Left lung (tissue), 10 donors: ENCODE measurements around the gene GNG2. TPM values are rescaled to one million over a fixed set of nuclear protein-coding genes. Genes with fewer than 3 reads are reported as not detected.

Experiments
- ATAC-seq: fragments of 200-7000 bp; cut with Tn5 transposase; one replicate; pipeline ENCODE4 v1.9.1; 2020; ENCODE audit warnings: moderate library complexity
- DNase-seq, 4 donors: peaks; one replicate each; pipeline ENCODE4 v3.0.0-alpha.2; 2013 to 2020
- H3K27ac ChIP-seq, 2 donors: fragments of 200-600 bp; sonication (generic) in 1 of 2; one replicate each; pipeline versions ENCODE4 v1.5.0 to v1.8.0; 2020 to 2021
- H3K27me3 ChIP-seq, 2 donors: fragments of 200-600 bp; sonication (generic) in 1 of 2; one replicate each; pipeline versions ENCODE4 v1.5.0 to v1.8.0; 2020 to 2021
- H3K36me3 ChIP-seq, 2 donors: fragments of 200-600 bp; sonication (generic) in 1 of 2; one replicate each; pipeline versions ENCODE4 v1.5.0 to v1.8.0; 2020 to 2021
- H3K4me1 ChIP-seq, 2 donors: fragments of 200-600 bp; one replicate each; pipeline ENCODE4 v1.8.0; 2021
- H3K4me3 ChIP-seq, 2 donors: fragments of 200-600 bp; sonication (generic) in 1 of 2; one replicate each; pipeline versions ENCODE4 v1.5.0 to v1.8.0; 2020 to 2021; ENCODE audit warnings: mild to moderate bottlenecking in 1 of 2
- H3K9me3 ChIP-seq, 2 donors: fragments of 200-600 bp; sonication (generic) in 1 of 2; one replicate each; pipeline versions ENCODE4 v1.5.0 to v1.8.0; 2020 to 2021
- intact Hi-C, 2 donors: fragments of 100-400 bp; cut with DNase I; formaldehyde crosslinking; loops; one replicate each; pipeline versions ENCODE4 v1.11.2 to v1.14.2; 2022
- polyA plus RNA-seq, 6 donors: library from polyadenylated mRNA; unstranded; fragments of 120-200 nt; gene quantifications; one replicate each; pipeline ENCODE4 v1.2.1, GENCODE V29; 2013; ENCODE audit not compliant: insufficient read length in 6 of 6
- total RNA-seq, 2 donors: library from RNA; stranded (reverse); fragmentation: NEBNext Ultra II Directional; extraction: Animal tissue kit (Norgen Biotek cat#: 25700); gene quantifications; one replicate each; pipeline ENCODE4 v1.2.1, GENCODE V29; 2021
- TF ChIP-seq, protein P1 (sequence below), 2 donors: fragments of 200-600 bp; sonication (generic) in 1 of 2; IDR thresholded peaks; one replicate each; pipeline versions ENCODE4 v1.5.0 to v1.8.0; 2021; ENCODE audit warnings: antibody characterized with exemption in 2 of 2
- donor health status: DM: no; HTN: yes; CAD: no.
- donor health status: DM: no; HTN: no; CAD: no.

GNG2 gene
- total and polyA plus RNA-seq, 8 donors: 24.3 to 101 (median 84.7) TPM

- intact Hi-C loops: no loop called here
- Histone ChIP-seq H3K4me3 (no peak overlapping the region), H3K4me1 (peaks cover 0 to 30% of the 10 kb centered on the region in 2 donors), H3K27me3 (no peaks in the 10 kb centered on the region), H3K36me3 (no peaks in the 10 kb centered on the region), H3K27ac (no peak overlapping the region), H3K9me3 (no peaks in the 10 kb centered on the region)
- ATAC-seq (no peak), DNase-seq (no peak)
- TF ChIP-seq, protein P1, sequence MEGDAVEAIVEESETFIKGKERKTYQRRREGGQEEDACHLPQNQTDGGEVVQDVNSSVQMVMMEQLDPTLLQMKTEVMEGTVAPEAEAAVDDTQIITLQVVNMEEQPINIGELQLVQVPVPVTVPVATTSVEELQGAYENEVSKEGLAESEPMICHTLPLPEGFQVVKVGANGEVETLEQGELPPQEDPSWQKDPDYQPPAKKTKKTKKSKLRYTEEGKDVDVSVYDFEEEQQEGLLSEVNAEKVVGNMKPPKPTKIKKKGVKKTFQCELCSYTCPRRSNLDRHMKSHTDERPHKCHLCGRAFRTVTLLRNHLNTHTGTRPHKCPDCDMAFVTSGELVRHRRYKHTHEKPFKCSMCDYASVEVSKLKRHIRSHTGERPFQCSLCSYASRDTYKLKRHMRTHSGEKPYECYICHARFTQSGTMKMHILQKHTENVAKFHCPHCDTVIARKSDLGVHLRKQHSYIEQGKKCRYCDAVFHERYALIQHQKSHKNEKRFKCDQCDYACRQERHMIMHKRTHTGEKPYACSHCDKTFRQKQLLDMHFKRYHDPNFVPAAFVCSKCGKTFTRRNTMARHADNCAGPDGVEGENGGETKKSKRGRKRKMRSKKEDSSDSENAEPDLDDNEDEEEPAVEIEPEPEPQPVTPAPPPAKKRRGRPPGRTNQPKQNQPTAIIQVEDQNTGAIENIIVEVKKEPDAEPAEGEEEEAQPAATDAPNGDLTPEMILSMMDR (IDR thresholded peaks at IDR 0.05): no peak
Observed at GRCh38 chr14:51850651-51851050, 9.8 kb upstream of the GNG2 start.

GRCh38 chr14:51852541-51852940 lies 7.9 kb upstream of the GNG2 start:
- no peak for ATAC-seq
- peaks cover 0 to 25% of the 10 kb centered on the region in 2 donors for H3K4me1 ChIP-seq
- intact Hi-C loops: no loop called here
- TF ChIP-seq, protein P1 (IDR thresholded peaks at IDR 0.05): no peak
- H3K4me3 ChIP-seq: no peak overlapping the region
- DNase-seq: no peak
- H3K27me3 ChIP-seq: no peaks in the 10 kb centered on the region
- H3K36me3 ChIP-seq: no peaks in the 10 kb centered on the region
- no peaks in the 10 kb centered on the region for H3K9me3 ChIP-seq
- H3K27ac ChIP-seq: no peak overlapping the region

GRCh38 chr14:51855234-51855633 lies 5.2 kb upstream of the GNG2 start:
- Histone ChIP-seq H3K36me3 (no peaks in the 10 kb centered on the region), H3K27me3 (no peaks in the 10 kb centered on the region), H3K9me3 (no peaks in the 10 kb centered on the region), H3K4me3 (no peak overlapping the region), H3K4me1 (peaks cover 0 to 30% of the 10 kb centered on the region in 2 donors), H3K27ac (no peak overlapping the region)
- DNase-seq: no peak
- TF ChIP-seq, protein P1 (IDR thresholded peaks at IDR 0.05): no peak
- ATAC-seq: peak; percentile 24
- intact Hi-C loops: no loop called here

GRCh38 chr14:51856792-51857296 lies 3.6 kb upstream of the GNG2 start:
- Histone ChIP-seq H3K27ac (no peak overlapping the region), H3K4me1 (peaks cover 0 to 44% of the 10 kb centered on the region in 2 donors), H3K4me3 (no peak overlapping the region), H3K9me3 (no peaks in the 10 kb centered on the region), H3K36me3 (no peaks in the 10 kb centered on the region), H3K27me3 (no peaks in the 10 kb centered on the region)
- ATAC-seq (no peak), DNase-seq (no peak)
- TF ChIP-seq, protein P1 (IDR thresholded peaks at IDR 0.05): no peak
- intact Hi-C loops: no loop called here

GRCh38 chr14:51859131-51859530 lies 1.3 kb upstream of the GNG2 start:
- TF ChIP-seq, protein P1 (IDR thresholded peaks at IDR 0.05): no peak
- Histone ChIP-seq H3K4me1 (peaks cover 0 to 64% of the 10 kb centered on the region in 2 donors), H3K9me3 (no peaks in the 10 kb centered on the region), H3K27me3 (no peaks in the 10 kb centered on the region), H3K36me3 (no peaks in the 10 kb centered on the region), H3K4me3 (no peak overlapping the region), H3K27ac (peak overlapping the region in 1 of 2 donors; percentile 19)
- DNase-seq (no peak), ATAC-seq (no peak)
- intact Hi-C loops: no loop called here
